GM19035 (cell line): ENCODE results near the gene ZNF219.
A peak's percentile ranks its signal among the peaks of the same experiment; 100 is the strongest.

Source experiments
- ATAC-seq: cut with Tn5 transposase; IDR thresholded peaks from one replicate; pipeline ENCODE4 v1.9.1; 2021; ENCODE audit not compliant: unreplicated experiment

Gene ZNF219

GRCh38 chr14:21102521-21103410 is 4.3 kb upstream of the ZNF219 start:
- ATAC-seq, result no peak

DNA sequence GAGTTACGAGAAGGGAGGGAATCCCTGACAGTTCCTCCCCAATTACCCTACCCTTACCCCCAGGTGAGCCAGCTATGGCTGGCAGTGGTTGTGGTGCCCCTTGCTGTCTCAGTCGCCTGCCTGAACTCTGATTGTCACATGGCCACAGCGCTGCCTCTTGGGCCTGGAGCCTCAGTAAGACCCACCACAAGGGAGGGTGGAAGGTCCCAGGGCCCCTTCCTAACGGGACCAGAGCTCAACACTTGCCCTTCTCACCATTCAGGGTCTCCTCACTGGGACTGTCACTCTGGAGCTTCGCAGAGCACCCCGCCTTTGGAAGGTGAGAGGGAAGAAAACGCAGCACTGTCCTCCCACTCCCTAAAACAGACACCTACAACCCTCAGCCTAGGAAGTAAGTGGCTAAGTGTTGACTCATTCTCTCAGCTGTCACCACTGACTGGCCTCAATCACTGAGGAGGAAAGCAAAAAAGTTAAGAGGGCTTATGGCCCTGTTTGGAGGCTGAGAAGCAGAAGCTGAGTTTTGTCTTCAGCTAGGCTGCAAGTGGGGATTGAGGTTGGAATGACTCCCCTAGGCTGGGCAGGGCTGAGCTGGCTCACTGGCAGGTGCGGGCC is 3.5 kb upstream of the ZNF219 start:
- ATAC-seq, result no peak

DNA sequence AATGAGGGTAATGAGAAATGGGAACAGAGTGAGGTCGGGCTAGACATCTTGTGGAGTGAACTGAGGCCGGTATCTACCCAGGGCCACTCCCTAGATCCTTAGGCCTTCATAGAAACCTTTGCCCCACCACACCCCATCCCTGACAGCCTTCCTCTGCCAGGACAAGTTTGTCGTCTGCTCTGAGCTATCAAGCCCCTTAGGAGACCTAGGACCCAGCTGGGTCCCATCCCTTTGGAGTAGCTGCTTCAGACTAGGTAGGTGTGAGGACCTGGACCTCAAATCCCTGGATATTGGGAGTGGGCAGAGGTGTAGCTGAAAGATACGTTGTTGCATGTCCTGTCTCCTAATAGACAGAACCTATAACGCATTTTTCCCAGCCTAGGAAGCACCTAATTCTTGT is 2.5 kb upstream of the ZNF219 start, which contains the start of gene TMEM253:
TSS of gene TMEM253 (plus strand) at position 136 of the 400 bp plus-strand sequence. CDS start 278 bp downstream, outside the sequence.
- ATAC-seq, result no peak

DNA sequence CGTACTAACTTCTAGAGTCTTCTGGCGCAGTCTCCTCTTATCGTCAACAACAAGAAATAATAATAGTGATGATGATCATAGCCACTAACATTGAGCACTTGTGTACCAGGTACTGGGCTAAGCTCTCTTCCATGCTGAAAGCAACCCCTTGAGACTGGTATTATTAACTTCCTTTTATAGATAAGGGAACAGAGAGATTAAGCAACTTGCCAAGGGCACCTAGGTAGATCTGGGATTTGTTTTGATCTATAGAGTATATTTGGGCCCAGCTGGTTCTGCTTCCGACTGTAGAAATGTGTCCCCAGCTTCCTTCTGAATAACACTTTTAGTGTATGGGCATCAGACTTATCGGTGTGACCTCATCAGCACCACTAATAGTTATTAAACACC is 1.1 kb upstream of the ZNF219 start:
- ATAC-seq, result no peak

DNA sequence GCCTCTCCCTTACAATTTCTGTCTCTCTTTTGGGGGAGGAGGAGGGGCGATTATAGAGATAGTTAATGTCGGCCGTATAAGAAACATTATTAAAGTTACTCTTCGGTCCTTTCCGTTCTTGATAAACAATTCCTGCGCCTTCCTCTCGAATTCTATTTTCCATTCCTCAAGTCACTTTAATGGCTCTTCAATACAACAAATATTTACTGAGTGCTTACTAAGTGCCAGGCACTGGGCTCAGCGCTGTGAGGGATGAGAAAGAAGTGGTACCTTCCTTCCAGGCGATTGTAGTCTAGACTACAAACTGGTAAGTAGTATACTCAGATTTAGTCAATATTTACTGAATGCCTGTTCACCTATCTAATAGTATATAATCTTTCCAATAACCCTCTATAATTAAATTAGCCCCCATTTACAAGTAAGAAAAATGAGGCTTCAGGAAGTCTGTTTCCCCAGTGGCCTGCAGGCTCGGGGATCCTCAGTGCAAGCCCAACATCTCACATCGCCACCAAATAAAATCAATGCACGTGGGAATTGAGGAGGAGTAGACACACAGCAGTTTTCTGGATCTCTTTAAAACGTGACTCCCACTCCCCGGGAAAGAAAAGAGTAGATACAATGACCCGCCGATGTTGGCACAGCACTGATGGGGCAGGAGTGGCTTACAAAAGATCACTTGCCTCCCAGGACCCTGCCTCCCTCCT is 589 bp upstream of the ZNF219 start:
- no peak for ATAC-seq

DNA sequence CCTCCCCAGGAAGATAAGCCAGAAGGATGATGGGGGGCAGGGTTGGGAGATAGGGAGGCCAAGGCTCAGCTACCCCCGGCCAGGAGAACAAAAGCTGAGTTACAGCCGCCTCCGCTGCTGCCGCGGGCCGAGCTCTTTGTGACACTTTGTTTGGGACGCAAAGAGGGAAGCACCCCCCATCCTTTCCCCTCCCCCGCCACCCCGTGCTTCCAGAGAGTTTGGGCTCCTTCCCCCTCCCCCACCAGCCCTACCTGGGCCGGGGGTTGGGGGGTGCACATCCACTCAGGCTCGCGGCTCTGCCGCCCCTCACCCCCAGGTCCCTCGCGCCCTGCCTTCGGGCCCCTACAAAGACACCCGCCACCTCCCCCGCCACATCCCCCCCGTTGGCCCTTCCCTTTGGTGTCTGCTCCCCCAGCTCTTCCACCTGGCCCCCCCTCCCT is 799 bp downstream of the ZNF219 start:
- no peak for ATAC-seq

DNA sequence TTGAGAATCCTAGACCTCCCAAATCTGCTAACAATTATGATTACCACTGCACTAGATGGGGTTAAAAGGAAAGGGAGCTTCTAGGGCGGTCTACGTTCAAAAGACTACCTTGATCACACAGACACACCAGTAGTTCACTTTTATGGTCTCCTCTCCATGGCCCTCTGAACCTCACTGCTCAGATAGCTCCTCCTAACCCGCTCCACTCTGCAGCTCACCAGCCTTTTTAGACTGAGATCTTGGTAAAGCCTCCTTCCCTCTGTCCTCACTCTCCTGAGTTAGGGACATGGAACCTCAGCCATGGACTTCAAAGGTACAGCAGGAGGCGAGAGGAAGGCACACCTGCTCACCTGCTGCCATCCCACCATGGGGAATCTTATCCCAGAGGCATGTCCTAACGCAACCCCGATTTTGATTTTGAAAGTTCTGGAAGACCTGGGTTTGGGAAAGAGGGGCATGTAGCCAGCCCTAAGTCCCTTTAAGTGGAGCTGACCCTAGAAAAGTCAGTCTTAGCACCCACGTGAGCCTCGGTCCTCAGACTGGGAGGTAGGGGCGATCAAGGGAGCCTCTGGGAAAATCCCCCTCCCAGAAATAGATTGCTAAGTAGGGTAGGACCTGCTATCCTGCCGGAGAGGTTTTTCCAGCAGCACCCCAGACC is 1.3 kb downstream of the ZNF219 start:
- ATAC-seq, result no peak

DNA sequence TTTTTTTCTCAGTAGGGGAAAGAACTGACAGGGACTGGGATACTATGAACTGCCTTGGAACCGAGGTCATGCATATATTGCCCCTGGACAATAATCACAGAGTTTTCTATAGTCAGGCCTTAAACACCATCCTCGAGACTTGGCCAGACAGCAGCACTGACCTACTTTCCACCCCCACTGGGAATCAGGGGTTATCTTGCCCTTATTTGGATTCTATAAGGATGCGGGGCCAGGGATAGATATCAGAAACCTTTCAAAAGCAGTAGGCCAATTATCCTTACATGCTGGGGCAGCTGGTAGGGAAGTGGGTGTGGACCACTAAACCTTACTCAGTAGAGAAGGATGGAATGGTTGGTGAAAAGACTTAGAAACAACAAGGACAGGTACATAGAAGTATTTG is 2.0 kb downstream of the ZNF219 start:
- ATAC-seq, result no peak

DNA sequence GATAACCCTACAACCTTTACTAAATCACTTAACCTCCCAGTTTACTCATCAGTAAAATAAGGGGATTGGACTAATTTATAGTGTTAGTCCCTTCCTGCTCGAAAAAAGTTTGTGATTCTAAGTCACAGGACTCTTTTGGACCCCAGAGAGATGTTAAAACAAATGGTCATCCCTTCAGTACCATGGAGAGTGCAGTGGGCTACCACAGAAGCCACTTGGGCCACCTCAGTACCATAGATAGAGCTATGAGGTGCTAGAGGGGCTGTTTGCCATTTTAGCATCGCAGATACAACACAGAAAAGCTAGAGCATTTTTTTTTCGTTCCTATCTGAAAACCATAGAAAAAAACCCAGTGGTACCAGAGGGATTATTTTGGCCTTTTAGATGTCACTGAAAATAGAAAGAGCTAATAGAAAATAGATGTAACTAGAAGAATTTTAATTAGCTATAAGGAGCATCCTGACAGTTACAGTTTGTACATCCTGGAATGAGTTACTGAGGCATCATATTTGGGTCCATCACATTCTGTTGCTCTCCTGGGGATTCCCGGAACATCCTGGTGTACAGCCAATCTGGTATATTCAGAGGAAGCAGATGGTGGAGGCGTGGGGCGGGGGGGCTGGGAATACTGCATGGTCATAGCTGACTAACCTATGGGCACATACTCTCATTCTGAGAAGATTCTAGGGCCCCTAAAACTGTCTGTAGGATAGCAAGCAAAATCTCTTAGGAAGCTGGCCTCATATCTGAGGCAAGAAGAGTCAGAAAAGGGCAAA is 2.8 kb downstream of the ZNF219 start:
- ATAC-seq, result no peak

DNA sequence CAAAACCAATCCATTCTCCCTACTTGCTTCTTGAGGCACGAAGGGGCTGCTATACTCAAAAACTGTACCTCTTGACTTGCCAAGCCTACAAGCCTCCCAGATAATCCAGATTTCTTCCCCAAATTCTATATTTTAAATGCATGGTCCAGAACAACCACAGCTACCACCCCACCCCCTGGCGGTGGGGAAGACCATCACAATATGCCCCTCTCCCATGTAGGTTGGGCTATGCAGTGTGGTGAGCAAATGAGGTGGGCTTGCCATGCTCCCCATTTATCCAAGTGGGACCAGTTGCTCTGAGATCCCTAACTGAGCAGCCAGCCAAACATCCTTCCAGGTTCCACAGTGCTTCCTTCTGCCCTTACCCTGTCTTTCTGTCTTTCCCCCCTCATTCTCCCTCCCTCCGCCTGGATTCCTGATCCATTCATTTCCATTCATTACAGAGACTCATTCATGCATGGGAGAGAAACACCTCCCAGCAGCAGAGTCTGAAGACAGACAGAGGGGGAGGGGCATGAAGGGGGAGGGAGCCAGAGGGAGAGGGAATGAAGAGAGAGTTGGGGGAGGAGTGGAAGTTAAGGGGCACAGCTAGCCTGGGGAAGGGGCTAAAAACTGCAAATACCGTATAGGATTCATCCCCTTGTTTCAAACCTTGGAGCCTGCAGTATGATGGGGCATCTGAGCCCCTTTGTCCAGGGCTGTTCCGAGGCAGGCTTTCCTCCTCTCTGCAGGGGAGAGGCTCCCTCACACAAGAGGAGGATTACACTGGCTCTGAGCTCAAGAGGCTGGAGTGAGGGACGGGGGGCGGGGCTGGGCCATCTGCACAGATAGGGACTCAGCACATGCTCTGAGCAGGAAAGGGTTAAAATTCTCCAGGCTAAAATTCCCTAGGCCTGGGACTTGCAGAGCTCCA is 4.4 kb downstream of the ZNF219 start:
- ATAC-seq, result no peak

DNA sequence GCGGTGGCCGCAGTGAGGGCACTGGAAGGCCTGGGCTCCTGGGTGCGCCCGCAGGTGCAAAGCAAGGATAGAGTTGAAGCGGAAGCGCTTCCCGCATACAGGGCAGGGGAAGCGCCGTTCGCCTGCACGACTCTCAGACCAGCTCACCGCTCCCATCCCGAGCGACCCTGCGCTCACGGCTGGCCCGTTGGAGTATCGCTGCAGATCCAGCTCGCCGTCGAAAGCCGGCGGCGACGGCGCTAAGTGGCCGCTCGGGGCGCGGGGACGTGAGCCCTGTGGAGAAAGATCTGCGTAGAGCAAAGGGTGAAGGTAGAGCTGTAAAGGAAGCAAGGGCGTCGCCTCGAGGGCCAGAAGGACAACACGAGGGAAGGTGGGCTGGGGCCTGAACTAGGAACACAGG is 5.4 kb downstream of the ZNF219 start:
- no peak for ATAC-seq

- peak; percentile 84 for ATAC-seq
Observed at GRCh38 chr14:21092273-21093011, 6.0 kb downstream of the ZNF219 start.

DNA sequence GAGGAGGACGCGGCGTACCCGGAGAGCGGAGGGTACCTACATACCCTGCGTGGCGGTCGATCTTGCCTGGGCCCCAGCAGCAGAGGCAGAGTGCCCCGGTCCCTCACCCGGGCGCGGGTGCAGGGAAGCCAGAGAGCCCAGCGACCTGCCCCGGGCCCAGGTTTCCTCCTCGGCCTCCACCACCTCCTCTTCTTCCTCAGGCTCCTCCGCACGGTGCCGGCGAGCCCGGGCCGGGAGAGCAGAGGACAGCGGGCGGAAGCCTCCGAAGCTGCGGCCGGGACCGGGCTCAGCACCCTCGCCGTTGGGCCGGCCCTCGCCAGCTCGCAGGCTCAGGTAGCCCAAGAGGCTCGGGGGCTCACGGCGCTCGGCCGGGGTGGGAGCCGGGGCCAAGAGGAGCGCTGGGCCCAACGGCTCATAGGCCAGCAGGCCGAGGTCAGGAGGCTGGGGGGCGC is 6.6 kb downstream of the ZNF219 start:
- ATAC-seq, result no peak

DNA sequence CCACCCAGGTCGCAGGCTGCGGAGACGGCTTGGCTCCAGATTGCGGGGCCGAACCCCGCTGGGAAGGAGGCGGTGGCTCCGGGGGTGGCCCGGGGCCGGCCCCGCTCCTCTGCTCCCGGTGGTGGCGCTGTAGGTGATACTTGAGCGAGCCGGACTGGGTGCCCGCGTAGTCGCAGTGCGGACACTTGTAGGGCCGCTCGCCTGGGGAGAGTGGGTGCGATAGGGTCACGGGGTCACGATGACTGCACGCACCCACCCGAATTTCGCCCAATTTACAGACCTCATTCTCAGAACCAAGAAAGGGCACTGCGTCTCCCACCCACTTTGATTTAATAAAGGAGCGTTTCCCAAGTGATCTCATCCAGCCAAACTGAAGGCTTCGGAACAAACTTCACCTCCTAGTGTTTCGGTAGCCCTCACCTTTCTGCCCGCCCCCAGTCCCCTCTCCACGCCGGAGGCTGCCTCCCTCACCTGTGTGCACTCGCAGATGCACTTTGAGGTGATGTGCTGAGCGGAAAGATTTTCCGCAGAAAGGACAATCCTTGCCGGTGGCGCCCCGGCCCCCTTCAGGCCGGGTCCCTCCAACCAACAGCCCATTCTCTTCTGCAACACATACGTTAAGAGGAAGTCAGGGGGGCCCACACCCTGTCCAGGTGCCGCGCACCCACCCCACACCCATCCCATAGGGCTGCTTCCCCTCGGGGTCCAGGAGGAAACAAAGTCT is 7.4 kb downstream of the ZNF219 start:
- ATAC-seq, result no peak

DNA sequence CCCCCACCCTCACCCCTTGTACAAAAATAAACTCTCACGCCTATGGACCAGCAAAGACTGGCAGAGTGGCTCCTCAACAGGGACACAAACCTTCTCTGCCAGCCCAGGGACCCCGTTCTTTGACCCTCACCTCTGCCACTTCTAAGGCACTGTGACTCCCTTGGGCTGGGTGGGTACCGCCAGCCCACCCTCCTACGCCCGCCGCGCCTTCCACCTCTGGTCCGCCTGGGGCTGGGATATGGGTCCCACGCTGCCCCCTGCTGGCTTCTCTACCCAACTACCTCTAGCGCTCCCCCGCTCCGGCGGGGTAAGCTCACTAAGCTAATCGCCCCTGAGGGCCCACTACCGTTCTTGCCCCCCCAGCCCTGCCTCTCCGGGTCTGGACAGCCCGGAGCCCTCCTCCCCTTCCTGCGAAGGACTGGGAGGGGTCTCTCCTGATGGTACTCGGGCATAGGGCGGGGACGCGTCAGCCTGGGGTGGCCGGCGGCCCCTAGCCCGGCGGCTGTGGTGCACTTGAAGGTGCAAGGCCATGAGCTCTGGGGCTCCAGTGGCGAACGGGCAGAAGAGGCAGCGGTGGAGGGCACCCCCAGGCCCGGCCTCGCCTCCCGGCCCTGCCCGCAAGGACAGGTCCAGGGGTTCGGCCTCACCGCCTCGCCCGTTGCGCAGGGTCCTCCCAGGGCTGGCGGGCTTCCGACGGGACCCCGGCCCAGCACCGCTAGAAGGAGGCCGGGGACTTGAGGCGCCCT is 8.1 kb downstream of the ZNF219 start:
- ATAC-seq, result no peak

DNA sequence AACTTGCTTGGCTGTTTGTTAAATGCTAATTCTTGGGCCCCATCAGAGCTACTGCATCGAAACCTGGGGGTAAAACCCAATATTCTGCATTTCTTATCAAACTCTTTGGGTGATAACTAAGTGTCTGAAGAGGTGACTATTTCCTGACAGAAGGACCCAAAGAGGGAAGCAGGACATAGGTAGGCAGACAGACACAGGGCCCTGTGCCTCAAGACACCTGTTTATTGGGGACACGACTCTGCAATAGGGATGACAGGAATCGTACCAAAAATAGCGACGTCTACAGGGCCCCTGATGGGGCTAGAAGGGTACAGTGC is 8.6 kb downstream of the ZNF219 start:
- ATAC-seq, result no peak

DNA sequence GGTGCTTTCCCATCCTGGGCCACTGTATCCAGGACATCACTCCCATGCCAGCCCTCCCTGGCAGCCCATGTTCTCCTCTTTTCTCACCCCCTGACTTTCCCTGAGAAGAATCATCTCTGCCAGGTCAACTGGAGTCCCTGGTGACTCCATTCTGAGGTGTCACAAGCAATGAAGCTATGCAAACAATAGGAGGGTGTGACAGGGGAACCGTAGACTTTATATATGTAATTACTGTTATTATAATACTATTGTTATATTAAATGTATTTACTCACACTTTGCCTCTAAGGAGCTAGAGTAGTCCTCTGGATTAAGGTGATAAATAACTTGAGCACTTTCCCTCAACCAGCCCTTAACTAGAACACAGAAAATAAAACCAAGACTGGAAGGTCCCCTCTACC is 9.2 kb downstream of the ZNF219 start:
- ATAC-seq, result no peak

- ATAC-seq, result no peak
Observed at GRCh38 chr14:21088687-21089086, 9.8 kb downstream of the ZNF219 start.
